Measurements from ENCODE around the gene B3GALNT1.

DNA sequence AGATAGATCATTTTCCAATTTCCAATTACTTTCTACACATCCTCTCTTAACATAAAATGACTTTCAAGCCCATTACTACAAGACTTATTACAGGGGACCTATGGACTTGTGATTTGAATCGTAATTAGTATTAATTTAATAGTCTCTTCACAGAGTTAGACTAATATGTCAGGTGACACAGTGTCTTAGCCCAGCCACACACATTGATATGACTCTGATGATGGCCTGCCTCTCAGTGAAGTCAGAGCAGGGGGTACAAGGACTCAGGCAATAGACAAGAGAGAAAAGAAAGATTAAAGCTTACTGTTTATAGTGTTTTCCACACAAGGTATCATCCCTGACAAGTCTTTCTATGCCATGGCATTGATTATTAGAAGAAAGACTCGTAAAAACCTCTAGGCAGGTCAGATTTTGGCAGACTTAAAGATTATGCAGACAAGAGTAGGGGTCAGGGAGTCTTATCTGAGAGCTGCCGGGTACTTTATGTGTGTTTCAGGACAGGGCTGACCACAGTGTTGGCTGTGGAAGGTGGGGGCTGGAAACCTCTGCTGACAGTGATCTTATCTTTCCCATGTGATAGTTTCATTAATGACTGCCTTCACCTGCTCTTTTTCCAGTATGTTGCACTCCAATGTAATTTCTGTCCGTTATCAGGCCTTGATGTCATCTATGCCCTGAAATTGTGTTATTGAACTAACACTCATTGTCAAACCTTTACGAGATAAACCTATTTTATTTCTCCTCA lies 50.1 kb downstream of the B3GALNT1 start:
- TF ChIP-seq EZH2 (IDR thresholded peaks at IDR 0.05): no peak
- TF ChIP-seq, protein P1, sequence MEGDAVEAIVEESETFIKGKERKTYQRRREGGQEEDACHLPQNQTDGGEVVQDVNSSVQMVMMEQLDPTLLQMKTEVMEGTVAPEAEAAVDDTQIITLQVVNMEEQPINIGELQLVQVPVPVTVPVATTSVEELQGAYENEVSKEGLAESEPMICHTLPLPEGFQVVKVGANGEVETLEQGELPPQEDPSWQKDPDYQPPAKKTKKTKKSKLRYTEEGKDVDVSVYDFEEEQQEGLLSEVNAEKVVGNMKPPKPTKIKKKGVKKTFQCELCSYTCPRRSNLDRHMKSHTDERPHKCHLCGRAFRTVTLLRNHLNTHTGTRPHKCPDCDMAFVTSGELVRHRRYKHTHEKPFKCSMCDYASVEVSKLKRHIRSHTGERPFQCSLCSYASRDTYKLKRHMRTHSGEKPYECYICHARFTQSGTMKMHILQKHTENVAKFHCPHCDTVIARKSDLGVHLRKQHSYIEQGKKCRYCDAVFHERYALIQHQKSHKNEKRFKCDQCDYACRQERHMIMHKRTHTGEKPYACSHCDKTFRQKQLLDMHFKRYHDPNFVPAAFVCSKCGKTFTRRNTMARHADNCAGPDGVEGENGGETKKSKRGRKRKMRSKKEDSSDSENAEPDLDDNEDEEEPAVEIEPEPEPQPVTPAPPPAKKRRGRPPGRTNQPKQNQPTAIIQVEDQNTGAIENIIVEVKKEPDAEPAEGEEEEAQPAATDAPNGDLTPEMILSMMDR (IDR thresholded peaks at IDR 0.05): no peak

Data from neural progenitor cell (in vitro differentiated cells).